ENCODE measurements around the gene KIF26B.

KIF26B gene

DNA sequence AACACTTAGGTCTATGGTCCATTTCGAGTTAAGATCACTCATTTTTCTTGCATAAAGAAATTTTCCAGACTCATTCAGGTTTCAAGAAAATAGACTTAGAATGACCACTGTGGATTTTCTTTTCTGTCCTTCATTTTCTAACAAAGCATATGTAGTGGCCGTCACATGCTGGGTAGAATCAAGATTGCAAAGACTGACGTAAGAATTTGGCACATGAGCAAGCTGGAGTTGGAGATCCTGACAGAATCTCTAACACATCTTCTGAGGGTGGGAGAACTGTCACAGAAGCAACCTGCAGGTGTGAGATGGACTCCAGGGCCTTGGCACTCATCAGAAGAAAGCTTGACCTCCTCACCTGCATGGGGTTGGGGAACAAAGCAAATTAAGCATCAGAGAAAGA, 28.6 kb downstream of the KIF26B start:
- H3K27ac ChIP-seq = no peak overlapping the region
- TF ChIP-seq CTCF (conservative IDR thresholded peaks at IDR 0.05) = no peak

DNA sequence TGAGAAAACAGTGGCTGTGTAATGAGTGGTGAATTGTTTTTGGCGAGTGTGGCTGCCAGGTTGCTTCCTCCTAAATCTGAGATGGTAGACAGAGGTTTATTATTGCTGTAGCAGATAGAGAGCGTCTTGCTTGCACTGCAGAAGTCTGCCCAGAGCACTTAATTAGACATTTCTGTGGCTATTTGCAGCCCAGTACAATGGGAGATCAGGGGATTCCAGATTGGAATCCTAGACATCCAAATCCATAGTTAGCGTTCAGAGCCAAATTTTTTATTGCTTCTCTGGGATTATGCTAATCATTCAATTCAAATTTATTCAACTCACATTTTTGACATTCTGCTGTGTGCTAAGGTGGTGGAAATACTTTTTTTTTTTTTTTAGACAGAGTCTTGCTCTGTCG, 30.0 kb downstream of the KIF26B start:
- TF ChIP-seq CTCF (conservative IDR thresholded peaks at IDR 0.05) = no peak
- no peak overlapping the region for H3K27ac ChIP-seq

GRCh38 chr1:245188403-245188802, 33.6 kb downstream of the KIF26B start:
- no peak for TF ChIP-seq CTCF (conservative IDR thresholded peaks at IDR 0.05)
- no peak overlapping the region for H3K27ac ChIP-seq

GRCh38 chr1:245195398-245195797, 40.6 kb downstream of the KIF26B start:
- no peak overlapping the region for H3K27ac ChIP-seq
- no peak for TF ChIP-seq CTCF (conservative IDR thresholded peaks at IDR 0.05)

- no peak overlapping the region for H3K27ac ChIP-seq
- TF ChIP-seq CTCF (conservative IDR thresholded peaks at IDR 0.05) = no peak
Observed at GRCh38 chr1:245197121-245197520, 42.3 kb downstream of the KIF26B start.

GRCh38 chr1:245197911-245198379, 43.2 kb downstream of the KIF26B start:
- no peak overlapping the region for H3K27ac ChIP-seq
- no peak for TF ChIP-seq CTCF (conservative IDR thresholded peaks at IDR 0.05)

DNA sequence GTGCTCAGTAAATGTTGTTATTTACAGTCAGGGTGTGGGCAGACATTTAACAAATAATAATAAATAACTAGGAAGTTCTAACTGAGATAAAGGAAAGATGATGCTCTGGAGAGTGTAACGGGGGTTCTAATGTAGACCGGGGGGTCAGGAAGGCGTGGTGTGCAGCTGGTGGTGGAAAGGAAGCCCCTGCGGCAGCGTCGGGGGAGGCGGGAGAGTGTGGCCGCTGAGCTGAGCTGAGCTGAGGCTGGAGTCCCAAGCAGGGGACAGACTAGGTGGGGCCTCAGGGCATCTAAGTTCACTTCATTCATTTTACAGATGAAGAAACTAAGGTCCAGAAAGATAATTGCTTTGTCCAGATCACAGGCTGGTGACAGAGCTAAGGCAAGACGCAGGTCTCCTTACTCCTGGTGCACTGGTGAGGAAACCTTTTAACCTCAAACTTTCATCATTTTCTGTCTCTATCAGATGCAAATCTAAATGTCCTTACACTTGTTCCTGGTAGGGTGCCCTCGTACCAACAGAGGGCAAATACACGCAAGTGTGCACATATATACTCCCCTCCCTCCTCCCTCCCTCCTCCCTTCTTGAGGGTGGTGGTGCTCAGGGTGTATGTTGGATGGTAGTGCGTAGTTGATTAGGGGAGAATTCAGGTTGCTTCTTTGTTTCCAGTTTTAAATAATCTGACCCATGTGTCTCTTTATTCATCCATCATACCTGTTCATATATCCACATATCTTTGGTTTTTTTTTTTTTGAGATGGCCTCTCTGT, 44.1 kb downstream of the KIF26B start:
- no peak overlapping the region for H3K27ac ChIP-seq
- TF ChIP-seq CTCF (conservative IDR thresholded peaks at IDR 0.05) = no peak

Measured in VCaP (cell line).